C4-2B (cell line): ENCODE measurements around the gene LSM2.

Source experiments
- CTCF ChIP-seq: fragments of 450-650 bp; conservative IDR thresholded peaks from 2 replicates; pipeline ENCODE4 v1.5.1; 2017; ENCODE audit warnings: mild to moderate bottlenecking
- ZFX ChIP-seq: fragments of 450-650 bp; IDR thresholded peaks from 2 replicates; pipeline ENCODE4 v1.6.1; 2017

- TF ChIP-seq CTCF (no peak), ZFX (no peak)
These were observed 24.8 kb upstream of the LSM2 start for GRCh38 chr6:31831350-31832215.
